Measurements from ENCODE around the gene LY6G5C. TPM values are rescaled to one million over a fixed set of nuclear protein-coding genes. Genes with fewer than 3 reads are reported as not detected.

Gene LY6G5C
- total RNA-seq, 1 experiment from 2014 or later = 2.6 TPM

GRCh38 chr6:31677955-31678354, 2.9 kb downstream of the LY6G5C start:
- H3K27ac ChIP-seq = no peak overlapping the region
- H3K4me2 ChIP-seq = no peak overlapping the region
- no peaks in the 10 kb centered on the region for H4K20me1 ChIP-seq (ENCODE audit: insufficient read depth)
- H3K9me2 ChIP-seq (ENCODE audit: insufficient read depth) = no peaks in the 10 kb centered on the region
- no peak overlapping the region for H2AFZ ChIP-seq
- no TSS peak for BruUV-seq (replicated peaks)
- intact Hi-C loops (cut with micrococcal nuclease; ENCODE audit: unreplicated experiment) = no loop called here
- H3K27me3 ChIP-seq (ENCODE audit: insufficient read depth, low read depth) = no peaks in the 10 kb centered on the region
- no peak for TF ChIP-seq EZH2 (IDR thresholded peaks at IDR 0.05; ENCODE audit: low read depth)
- TF ChIP-seq CTCF (conservative IDR thresholded peaks at IDR 0.05) = no peak
- H3K4me3 ChIP-seq = no peak overlapping the region
- no peak for DNase-seq
- no peaks in the 10 kb centered on the region for H3K79me2 ChIP-seq (ENCODE audit: low read depth)
- no peaks in the 10 kb centered on the region for H3K36me3 ChIP-seq (ENCODE audit: low read depth)
- H3K9me3 ChIP-seq (ENCODE audit: insufficient read depth, low read depth) = no peaks in the 10 kb centered on the region
- H3K4me1 ChIP-seq (replicated peaks; ENCODE audit: insufficient read depth) = peaks cover 17% of the 10 kb centered on the region
- ChIA-PET CTCF (interaction anchor here (0.7 kb wide), 1 partner anchor 1520 kb away, joined by 4 read pairs; no protein-coding TSS in a partner anchor), POLR2A (ENCODE audit: unreplicated experiment) (no interaction called here)
- H3F3A ChIP-seq (ENCODE audit: insufficient read depth, low read depth) = peaks cover 38% of the 10 kb centered on the region

GRCh38 chr6:31676904-31677303, 4.0 kb downstream of the LY6G5C start:
- no peak for DNase-seq

GRCh38 chr6:31676322-31676903, 4.5 kb downstream of the LY6G5C start:
- no peak overlapping the region for H2AFZ ChIP-seq
- CTCF ChIA-PET = interaction anchor here (0.6 kb wide), 1 partner anchor 212 kb away, joined by 3 read pairs; no protein-coding TSS in a partner anchor
- H3F3A ChIP-seq (ENCODE audit: insufficient read depth, low read depth) = peaks cover 41% of the 10 kb centered on the region; the same call in 1 of the 2 replicates
- TF ChIP-seq CTCF (conservative IDR thresholded peaks at IDR 0.05) = no peak
- TF ChIP-seq EZH2 (IDR thresholded peaks at IDR 0.05; ENCODE audit: low read depth) = no peak
- no peak for DNase-seq
- H3K4me3 ChIP-seq = no peak overlapping the region
- no peaks in the 10 kb centered on the region for H4K20me1 ChIP-seq (ENCODE audit: insufficient read depth)
- no peaks in the 10 kb centered on the region for H3K27me3 ChIP-seq (ENCODE audit: insufficient read depth, low read depth)
- H3K9me2 ChIP-seq (ENCODE audit: insufficient read depth) = no peaks in the 10 kb centered on the region
- peaks cover 9% of the 10 kb centered on the region for H3K4me1 ChIP-seq (replicated peaks; ENCODE audit: insufficient read depth)
- H3K79me2 ChIP-seq (ENCODE audit: low read depth) = no peaks in the 10 kb centered on the region
- peaks cover 4% of the 10 kb centered on the region; the same call in 1 of the 2 replicates for H3K36me3 ChIP-seq (ENCODE audit: low read depth)
- no peak overlapping the region for H3K4me2 ChIP-seq
- H3K9me3 ChIP-seq (ENCODE audit: insufficient read depth, low read depth) = no peaks in the 10 kb centered on the region
- no TSS peak for BruUV-seq (replicated peaks)
- POLR2A ChIA-PET (ENCODE audit: unreplicated experiment) = no interaction called here
- intact Hi-C loops (cut with micrococcal nuclease; ENCODE audit: unreplicated experiment) = no loop called here
- no peak overlapping the region for H3K27ac ChIP-seq

More at GRCh38 chr6:31676904-31677303, 4.0 kb downstream of the LY6G5C start:
- Histone ChIP-seq H4K20me1 (ENCODE audit: insufficient read depth) (no peaks in the 10 kb centered on the region), H3K9me2 (ENCODE audit: insufficient read depth) (no peaks in the 10 kb centered on the region), H3K27me3 (ENCODE audit: insufficient read depth, low read depth) (no peaks in the 10 kb centered on the region), H3K79me2 (ENCODE audit: low read depth) (no peaks in the 10 kb centered on the region), H3K4me3 (no peak overlapping the region), H3K4me2 (no peak overlapping the region), H3F3A (ENCODE audit: insufficient read depth, low read depth) (peaks cover 44% of the 10 kb centered on the region), H3K4me1 (replicated peaks; ENCODE audit: insufficient read depth) (peaks cover 14% of the 10 kb centered on the region), H3K27ac (no peak overlapping the region), H2AFZ (no peak overlapping the region), H3K36me3 (ENCODE audit: low read depth) (peaks cover 1% of the 10 kb centered on the region; the same call in 1 of the 2 replicates), H3K9me3 (ENCODE audit: insufficient read depth, low read depth) (no peaks in the 10 kb centered on the region)
- ChIA-PET POLR2A (ENCODE audit: unreplicated experiment) (no interaction called here), CTCF (interaction anchor here (0.6 kb wide), 1 partner anchor 212 kb away, joined by 3 read pairs; no protein-coding TSS in a partner anchor)
- intact Hi-C loops (cut with micrococcal nuclease; ENCODE audit: unreplicated experiment) = no loop called here
- BruUV-seq (replicated peaks) = no TSS peak
- TF ChIP-seq CTCF (conservative IDR thresholded peaks at IDR 0.05) = no peak
- no peak for TF ChIP-seq EZH2 (IDR thresholded peaks at IDR 0.05; ENCODE audit: low read depth)

Measured in PC-9 (cell line).